ENCODE results near the gene RAD54L. TPM values are rescaled to one million over a fixed set of nuclear protein-coding genes. Genes with fewer than 3 reads are reported as not detected.

The RAD54L gene
- total RNA-seq, result 10 to 100 TPM; 47.9 to 50.8 TPM

- POLR2A ChIA-PET, result interaction anchor here (0.6 to 2.1 kb wide), 16 partner anchors 10 to 730 kb away, joined by 3 to 18 read pairs (median 4); partner anchors contain the start of genes GPBP1L1, LRRC41, LURAP1 and NASP
- H3K4me1 Mint-ChIP-seq, result peaks cover 26% of the 10 kb centered on the region
- no peaks in the 10 kb centered on the region for H3K9me3 Mint-ChIP-seq
- H3K27me3 Mint-ChIP-seq, result no peaks in the 10 kb centered on the region
- ATAC-seq (ENCODE audit: low read depth), result peak; percentile 92
- H3K4me3 Mint-ChIP-seq, result peak within 1 kb of the TSS; percentile 96
- peak; percentile 93 for DNase-seq
- peaks cover 30% of the 10 kb centered on the region for H3K36me3 Mint-ChIP-seq
- peak within 1 kb of the TSS; percentile 95 for H3K27ac Mint-ChIP-seq
Measured at GRCh38 chr1:46247436-46248121, at the start of gene RAD54L. TSS of gene RAD54L (plus strand) at chr1:46247763. CDS start at chr1:46248406, 643 bp downstream.

- peak; percentile 94 for ATAC-seq (ENCODE audit: low read depth)
- POLR2A ChIA-PET, result interaction anchor here (0.6 to 2.5 kb wide), 5 partner anchors 25 to 176 kb away, joined by 3 to 9 read pairs (median 5); partner anchors contain the start of gene RAD54L
- peak; percentile 90 for DNase-seq
- Mint-ChIP-seq H3K9me3 (no peaks in the 10 kb centered on the region), H3K4me1 (peaks cover 14% of the 10 kb centered on the region), H3K36me3 (peaks cover 4% of the 10 kb centered on the region), H3K27me3 (no peaks in the 10 kb centered on the region), H3K4me3 (peak within 1 kb of the TSS; percentile 86), H3K27ac (peak within 1 kb of the TSS; percentile 81)
Measured at GRCh38 chr1:46197964-46198811, 49.4 kb upstream of the RAD54L start, which contains the start of gene POMGNT1. TSS of gene POMGNT1 (minus strand) at chr1:46198434. CDS start at chr1:46197821, 613 bp downstream.

DNA sequence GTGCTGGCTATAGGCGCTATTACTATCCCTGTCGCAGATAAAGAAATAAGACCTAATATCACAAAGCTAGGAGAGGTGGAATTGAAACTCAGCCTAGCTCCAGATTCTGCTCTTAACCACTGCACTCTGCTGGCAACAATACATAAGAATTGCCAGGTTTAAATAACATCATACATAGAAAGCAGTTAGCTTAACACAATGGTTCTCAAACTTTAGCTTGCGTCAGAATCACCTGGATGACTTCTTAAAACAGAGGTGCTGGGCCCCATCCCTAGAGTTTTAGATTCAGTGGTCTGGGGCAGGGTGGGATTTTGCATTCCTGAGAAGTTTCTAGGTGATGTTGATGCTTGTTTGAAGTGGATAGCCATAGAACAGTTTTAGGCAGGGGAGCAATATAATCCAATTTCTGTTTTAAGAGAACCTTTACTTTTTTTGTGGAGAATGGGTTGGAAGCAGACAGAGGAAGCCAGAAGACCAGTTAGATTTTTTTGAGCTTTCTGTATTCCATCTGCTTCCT, 48.3 kb upstream of the RAD54L start:
- Mint-ChIP-seq H3K4me1 (peaks cover 14% of the 10 kb centered on the region), H3K36me3 (peaks cover 4% of the 10 kb centered on the region), H3K27me3 (no peaks in the 10 kb centered on the region), H3K27ac (peak overlapping the region; percentile 55), H3K9me3 (no peaks in the 10 kb centered on the region), H3K4me3 (peak overlapping the region; percentile 86)
- DNase-seq (no peak), ATAC-seq (ENCODE audit: low read depth) (no peak)
- POLR2A ChIA-PET, result interaction anchor here (0.6 to 2.5 kb wide), 6 partner anchors 24 to 175 kb away, joined by 3 to 9 read pairs (median 5); partner anchors contain the start of gene RAD54L

DNA sequence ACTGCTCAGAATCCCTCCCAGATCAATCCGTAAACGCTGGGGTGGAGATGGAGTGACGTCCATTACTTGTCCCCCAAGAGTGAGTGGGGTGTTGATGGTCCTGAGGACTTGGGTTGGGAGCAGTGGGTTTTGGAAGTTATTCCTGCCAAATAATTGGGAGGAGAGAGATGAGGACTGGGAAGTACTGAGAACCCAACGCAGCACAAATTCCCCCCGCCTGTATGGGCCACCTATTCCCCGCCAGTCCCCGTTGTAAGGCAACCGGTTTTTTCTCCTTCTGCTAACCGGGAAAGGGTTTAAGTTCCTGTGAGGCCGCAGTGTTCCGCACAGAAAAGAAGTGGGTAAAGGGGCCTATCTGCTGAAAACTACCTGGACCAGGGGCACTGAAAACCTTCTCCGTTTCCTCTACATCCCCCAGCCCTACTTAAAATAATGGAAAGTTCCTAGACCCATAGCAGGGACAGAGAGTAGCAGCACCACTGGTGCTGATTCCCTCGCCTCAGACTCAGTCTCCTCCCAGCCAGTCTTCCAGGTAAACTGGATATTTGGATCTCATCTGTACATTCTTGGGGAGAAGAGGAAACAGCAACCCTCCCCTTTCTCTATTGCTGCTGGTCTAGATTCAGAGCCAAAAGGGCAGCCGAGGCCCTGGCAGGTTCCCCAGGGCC, 43.7 kb upstream of the RAD54L start:
- ATAC-seq (ENCODE audit: low read depth) (no peak), DNase-seq (no peak)
- Mint-ChIP-seq H3K36me3 (no peaks in the 10 kb centered on the region), H3K27ac (no peak overlapping the region), H3K9me3 (no peaks in the 10 kb centered on the region), H3K27me3 (no peaks in the 10 kb centered on the region), H3K4me1 (peaks cover 11% of the 10 kb centered on the region), H3K4me3 (peak overlapping the region; percentile 93)
- POLR2A ChIA-PET, result interaction anchor here (1.0 kb wide), 1 partner anchor 43 kb away, joined by 3 read pairs; no protein-coding TSS in a partner anchor

- no peak for ATAC-seq (ENCODE audit: low read depth)
- no peak for DNase-seq
- peaks cover 11% of the 10 kb centered on the region for H3K4me1 Mint-ChIP-seq
- POLR2A ChIA-PET, result no interaction called here
- H3K4me3 Mint-ChIP-seq, result no peak overlapping the region
- H3K27me3 Mint-ChIP-seq, result no peaks in the 10 kb centered on the region
- no peaks in the 10 kb centered on the region for H3K9me3 Mint-ChIP-seq
- H3K36me3 Mint-ChIP-seq, result no peaks in the 10 kb centered on the region
- no peak overlapping the region for H3K27ac Mint-ChIP-seq
Measured at GRCh38 chr1:46204406-46204742, 43.2 kb upstream of the RAD54L start.

GRCh38 chr1:46205141-46205540, 42.4 kb upstream of the RAD54L start:
- POLR2A ChIA-PET, result no interaction called here
- DNase-seq (no peak), ATAC-seq (ENCODE audit: low read depth) (no peak)
- Mint-ChIP-seq H3K36me3 (no peaks in the 10 kb centered on the region), H3K9me3 (no peaks in the 10 kb centered on the region), H3K4me1 (peaks cover 11% of the 10 kb centered on the region), H3K27ac (no peak overlapping the region), H3K27me3 (no peaks in the 10 kb centered on the region), H3K4me3 (no peak overlapping the region)

DNA sequence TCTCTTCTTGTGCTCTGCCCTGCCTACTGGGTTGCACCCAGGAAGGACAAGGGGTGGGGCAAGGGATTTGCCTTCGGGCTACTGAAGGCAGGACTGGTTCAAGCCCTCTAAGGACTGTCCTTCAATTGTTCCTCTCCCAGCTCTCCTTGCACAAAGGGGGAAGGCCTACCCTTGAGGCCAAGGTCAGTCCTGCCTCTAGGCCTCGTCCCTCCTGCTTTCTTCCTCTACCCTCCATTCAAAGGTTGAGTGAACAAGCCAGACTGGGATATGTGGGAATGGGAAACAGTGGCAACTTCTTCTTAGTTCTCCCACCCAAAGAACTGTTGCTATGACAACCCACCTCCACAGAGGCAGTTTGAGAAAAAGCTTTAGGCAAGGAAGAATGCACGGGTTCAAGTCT, 41.8 kb upstream of the RAD54L start:
- DNase-seq, result no peak
- peaks cover 11% of the 10 kb centered on the region for H3K4me1 Mint-ChIP-seq
- POLR2A ChIA-PET, result no interaction called here
- no peaks in the 10 kb centered on the region for H3K9me3 Mint-ChIP-seq
- no peak for ATAC-seq (ENCODE audit: low read depth)
- no peak overlapping the region for H3K27ac Mint-ChIP-seq
- no peak overlapping the region for H3K4me3 Mint-ChIP-seq
- no peaks in the 10 kb centered on the region for H3K36me3 Mint-ChIP-seq
- no peaks in the 10 kb centered on the region for H3K27me3 Mint-ChIP-seq

GRCh38 chr1:46206399-46206798, 41.2 kb upstream of the RAD54L start:
- Mint-ChIP-seq H3K4me1 (peaks cover 11% of the 10 kb centered on the region), H3K4me3 (no peak overlapping the region), H3K27me3 (no peaks in the 10 kb centered on the region), H3K27ac (no peak overlapping the region), H3K36me3 (no peaks in the 10 kb centered on the region), H3K9me3 (no peaks in the 10 kb centered on the region)
- no peak for ATAC-seq (ENCODE audit: low read depth)
- POLR2A ChIA-PET, result no interaction called here
- no peak for DNase-seq

DNA sequence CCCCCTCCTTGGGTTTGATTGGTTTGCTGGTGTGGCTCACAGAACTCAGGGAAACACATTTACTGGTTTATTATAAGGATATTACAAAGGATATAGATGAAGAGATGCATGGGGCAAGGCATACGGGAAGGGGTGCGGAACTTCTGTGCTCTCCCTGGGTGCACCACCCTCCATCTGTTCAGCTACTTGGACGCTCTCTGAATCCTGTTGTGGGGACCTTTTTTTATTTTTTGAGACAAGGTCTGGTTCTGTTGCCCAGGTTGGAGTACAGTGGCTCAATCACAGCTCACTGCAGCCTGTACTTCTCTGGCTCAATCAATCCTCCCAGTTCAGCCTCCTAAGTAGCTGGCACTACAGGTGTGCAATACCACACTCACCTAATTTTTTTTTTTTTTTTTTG, 37.0 kb upstream of the RAD54L start:
- POLR2A ChIA-PET, result no interaction called here
- Mint-ChIP-seq H3K36me3 (no peaks in the 10 kb centered on the region), H3K27ac (no peak overlapping the region), H3K4me1 (peaks cover 6% of the 10 kb centered on the region), H3K9me3 (no peaks in the 10 kb centered on the region), H3K27me3 (no peaks in the 10 kb centered on the region), H3K4me3 (no peak overlapping the region)
- DNase-seq, result no peak
- no peak for ATAC-seq (ENCODE audit: low read depth)

- no peak overlapping the region for H3K4me3 Mint-ChIP-seq
- ATAC-seq (ENCODE audit: low read depth) (no peak), DNase-seq (no peak)
- peaks cover 6% of the 10 kb centered on the region for H3K4me1 Mint-ChIP-seq
- H3K27ac Mint-ChIP-seq, result no peak overlapping the region
- no peaks in the 10 kb centered on the region for H3K9me3 Mint-ChIP-seq
- POLR2A ChIA-PET, result no interaction called here
- no peaks in the 10 kb centered on the region for H3K27me3 Mint-ChIP-seq
- no peaks in the 10 kb centered on the region for H3K36me3 Mint-ChIP-seq
Measured at GRCh38 chr1:46211051-46211450, 36.5 kb upstream of the RAD54L start.

- Mint-ChIP-seq H3K9me3 (no peaks in the 10 kb centered on the region), H3K36me3 (no peaks in the 10 kb centered on the region), H3K27ac (no peak overlapping the region), H3K4me3 (no peak overlapping the region), H3K27me3 (no peaks in the 10 kb centered on the region), H3K4me1 (no peaks in the 10 kb centered on the region)
- DNase-seq, result no peak
- ATAC-seq (ENCODE audit: low read depth), result no peak
- POLR2A ChIA-PET, result no interaction called here
Measured at GRCh38 chr1:46215504-46215903, 32.1 kb upstream of the RAD54L start.

- H3K36me3 Mint-ChIP-seq, result no peaks in the 10 kb centered on the region
- H3K4me1 Mint-ChIP-seq, result no peaks in the 10 kb centered on the region
- H3K27ac Mint-ChIP-seq, result no peak overlapping the region
- no peak overlapping the region for H3K4me3 Mint-ChIP-seq
- H3K27me3 Mint-ChIP-seq, result peaks cover 2% of the 10 kb centered on the region
- ATAC-seq (ENCODE audit: low read depth) (no peak), DNase-seq (no peak)
- POLR2A ChIA-PET, result no interaction called here
- no peaks in the 10 kb centered on the region for H3K9me3 Mint-ChIP-seq
Measured at GRCh38 chr1:46218443-46218842, 29.1 kb upstream of the RAD54L start.

Data from activated naive CD8-positive, alpha-beta T cell treated with anti-CD3 and anti-CD28 coated beads, Interleukin-2, amount 10 ng/mL, durations not matched to agents 7 days and 5 days (primary cell).